Omental fat pad (tissue), 4 donors: ENCODE measurements around the gene TMEM126A. TPM values are rescaled to one million over a fixed set of nuclear protein-coding genes. Genes with fewer than 3 reads are reported as not detected.
"Not testable (repeated sequence)": the region's sequence is repeated elsewhere in the genome, so short reads cannot be mapped to it uniquely, and the experiment has no call there.

Experiments
- ATAC-seq: fragments of 150-250 bp; one replicate; pipeline ENCODE4 v1.9.1; 2016; ENCODE audit warnings: mild to moderate bottlenecking, moderate library complexity; ENCODE audit not compliant: low FRiP score
- DNase-seq: peaks from one replicate; pipeline ENCODE4 v3.0.0-alpha.2; 2019; ENCODE audit warnings: low spot score
- CTCF ChIP-seq, 3 donors: fragments of 450-650 bp; IDR thresholded peaks; one replicate each; pipeline ENCODE4 v1.5.1; 2016 to 2017; ENCODE audit warnings: antibody characterized with exemption in 3 of 3, mild to moderate bottlenecking in 3 of 3, moderate library complexity in 2 of 3
- total RNA-seq, 4 donors: library from RNA; depleted of rRNA; stranded (reverse); fragments of >200 nt; gene quantifications; one replicate each; pipeline ENCODE4 v1.1.0, GENCODE V29; 2016

Gene TMEM126A
- total RNA-seq, 4 donors from 2014 or later: 14.3 to 40.6 (median 29.1) TPM

DNA sequence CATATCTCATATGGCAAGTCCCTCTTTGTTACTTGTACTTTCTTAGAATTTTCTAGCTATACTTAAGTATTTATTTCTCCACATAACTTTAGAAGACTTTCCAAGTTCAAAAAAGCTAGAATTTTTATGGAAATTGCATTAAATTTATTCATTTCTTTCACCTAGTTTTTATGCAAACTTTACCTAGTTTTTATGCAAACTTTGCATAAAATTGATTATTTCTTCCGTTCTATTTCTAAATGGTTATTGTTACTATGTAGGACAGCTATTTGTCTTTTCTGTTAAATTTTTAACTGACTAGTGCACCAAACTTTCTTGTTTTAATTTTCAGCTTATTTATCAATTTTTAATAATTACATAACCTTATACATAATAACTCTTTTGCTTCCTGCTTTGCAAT lies 20.4 kb downstream of the TMEM126A start:
- no peak for ATAC-seq
- DNase-seq: no peak
- TF ChIP-seq CTCF (IDR thresholded peaks at IDR 0.05): no peak

DNA sequence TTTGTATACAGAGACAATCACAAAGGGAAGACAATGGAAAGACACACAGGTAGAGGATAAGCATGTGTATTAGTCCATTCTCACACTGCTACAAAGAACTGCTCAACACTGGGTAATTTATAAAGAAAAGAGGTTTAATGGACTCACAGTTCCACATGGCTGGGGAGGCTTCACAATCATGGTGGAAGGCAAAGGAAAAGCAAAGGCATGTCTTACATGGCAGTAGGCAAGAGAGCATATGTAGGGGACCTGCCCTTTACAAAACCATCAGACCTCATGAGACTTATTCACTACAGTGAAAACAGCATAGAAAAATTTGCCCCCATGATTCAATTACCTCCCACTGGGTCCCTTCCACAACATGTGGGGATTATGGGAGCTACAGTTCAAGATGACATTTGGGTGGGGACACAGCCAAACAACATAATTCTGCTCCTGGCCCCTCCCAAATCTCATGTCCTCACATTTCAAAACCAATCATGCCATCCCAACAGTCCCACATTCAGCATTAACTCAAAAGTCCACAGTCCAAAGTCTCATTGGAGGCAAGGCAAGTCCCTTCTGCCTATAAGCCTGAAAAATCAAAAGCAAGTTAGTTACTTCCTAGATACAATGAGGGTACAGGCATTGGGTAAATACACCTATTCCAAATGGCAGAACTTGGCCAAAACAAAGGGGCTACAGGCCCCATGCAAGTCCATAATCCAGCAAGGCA lies 23.3 kb downstream of the TMEM126A start:
- not testable (repeated sequence) for ATAC-seq, DNase-seq

DNA sequence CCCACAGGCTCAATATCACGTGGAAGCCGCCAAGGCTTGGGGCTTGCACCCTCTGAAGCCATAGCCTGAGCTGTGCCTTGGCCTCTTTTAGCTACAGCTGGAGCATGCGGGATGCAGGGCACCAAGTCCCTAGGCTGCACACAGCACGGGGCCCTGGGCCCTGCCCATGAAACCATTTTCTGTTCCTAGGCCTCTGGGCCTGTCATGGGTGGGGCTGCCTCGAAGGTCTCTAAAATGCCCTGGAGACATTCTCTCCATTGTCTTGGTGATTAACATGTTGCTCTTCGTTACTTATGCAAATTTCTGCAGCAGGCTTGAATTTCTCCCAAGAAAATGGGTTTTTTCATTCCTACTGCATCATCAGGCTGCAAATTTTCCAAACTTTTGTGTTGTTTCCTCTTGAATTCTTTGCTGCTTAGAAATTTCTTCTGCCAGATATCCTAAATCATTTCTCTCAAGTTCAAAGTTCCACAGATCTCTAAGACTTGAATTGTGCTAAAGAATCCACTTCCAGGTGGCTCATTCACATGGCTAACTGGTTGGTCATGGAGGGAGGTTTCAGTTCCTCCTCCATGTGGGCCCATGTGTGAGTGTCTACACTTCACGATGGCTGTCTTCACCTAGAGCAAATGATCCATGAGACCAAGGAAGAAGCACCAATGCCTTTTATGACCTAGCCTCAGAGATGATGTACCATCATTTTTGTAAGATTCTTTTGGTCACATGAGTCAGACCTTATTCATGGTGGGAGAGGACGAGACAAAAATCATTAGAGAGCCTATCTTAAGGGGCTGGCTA lies 24.5 kb downstream of the TMEM126A start:
- TF ChIP-seq CTCF (IDR thresholded peaks at IDR 0.05): no peak
- DNase-seq (no peak), ATAC-seq (no peak)

DNA sequence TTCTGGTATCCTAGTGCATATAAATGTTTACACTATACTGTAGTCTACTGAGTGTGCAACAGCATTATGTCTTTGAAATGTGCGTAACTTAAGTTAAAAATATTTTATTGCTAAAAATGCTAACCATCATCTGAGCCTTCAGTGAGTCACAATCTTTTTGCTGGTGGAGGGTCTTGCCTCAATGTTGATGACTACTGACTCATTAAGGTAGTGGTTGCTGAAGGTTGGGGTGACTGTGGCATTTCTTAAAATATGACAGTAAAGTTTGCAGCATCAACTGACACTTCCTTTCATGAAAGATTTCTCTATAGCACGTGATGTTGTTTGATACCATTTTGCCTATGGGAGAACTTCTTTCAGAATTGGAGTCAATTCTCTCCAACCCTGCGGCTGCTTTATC lies 25.6 kb downstream of the TMEM126A start:
- ATAC-seq (no peak), DNase-seq (no peak)
- TF ChIP-seq CTCF (IDR thresholded peaks at IDR 0.05): no peak

DNA sequence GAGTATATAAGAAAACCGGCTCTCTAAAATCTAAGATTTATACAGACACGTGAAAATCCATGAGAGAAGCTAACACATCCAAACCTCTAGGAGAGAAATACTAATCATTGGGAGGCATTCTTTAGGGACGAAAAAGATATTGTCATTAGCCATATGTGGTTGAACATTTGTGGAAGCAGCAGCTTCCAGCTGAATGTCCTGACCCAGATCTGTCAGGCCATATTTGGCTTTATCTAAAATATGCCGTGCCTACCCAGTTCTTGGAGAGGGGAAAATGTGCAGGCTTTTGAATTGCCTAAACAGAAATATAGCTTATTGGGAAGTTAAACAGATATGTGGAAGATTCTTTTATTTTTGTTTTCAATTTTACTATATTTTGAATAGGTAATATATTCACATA lies 31.8 kb downstream of the TMEM126A start:
- DNase-seq (no peak), ATAC-seq (no peak)
- TF ChIP-seq CTCF (IDR thresholded peaks at IDR 0.05): no peak

GRCh38 chr11:85680897-85681296 lies 33.1 kb downstream of the TMEM126A start:
- TF ChIP-seq CTCF (IDR thresholded peaks at IDR 0.05): no peak
- ATAC-seq (no peak), DNase-seq (no peak)

DNA sequence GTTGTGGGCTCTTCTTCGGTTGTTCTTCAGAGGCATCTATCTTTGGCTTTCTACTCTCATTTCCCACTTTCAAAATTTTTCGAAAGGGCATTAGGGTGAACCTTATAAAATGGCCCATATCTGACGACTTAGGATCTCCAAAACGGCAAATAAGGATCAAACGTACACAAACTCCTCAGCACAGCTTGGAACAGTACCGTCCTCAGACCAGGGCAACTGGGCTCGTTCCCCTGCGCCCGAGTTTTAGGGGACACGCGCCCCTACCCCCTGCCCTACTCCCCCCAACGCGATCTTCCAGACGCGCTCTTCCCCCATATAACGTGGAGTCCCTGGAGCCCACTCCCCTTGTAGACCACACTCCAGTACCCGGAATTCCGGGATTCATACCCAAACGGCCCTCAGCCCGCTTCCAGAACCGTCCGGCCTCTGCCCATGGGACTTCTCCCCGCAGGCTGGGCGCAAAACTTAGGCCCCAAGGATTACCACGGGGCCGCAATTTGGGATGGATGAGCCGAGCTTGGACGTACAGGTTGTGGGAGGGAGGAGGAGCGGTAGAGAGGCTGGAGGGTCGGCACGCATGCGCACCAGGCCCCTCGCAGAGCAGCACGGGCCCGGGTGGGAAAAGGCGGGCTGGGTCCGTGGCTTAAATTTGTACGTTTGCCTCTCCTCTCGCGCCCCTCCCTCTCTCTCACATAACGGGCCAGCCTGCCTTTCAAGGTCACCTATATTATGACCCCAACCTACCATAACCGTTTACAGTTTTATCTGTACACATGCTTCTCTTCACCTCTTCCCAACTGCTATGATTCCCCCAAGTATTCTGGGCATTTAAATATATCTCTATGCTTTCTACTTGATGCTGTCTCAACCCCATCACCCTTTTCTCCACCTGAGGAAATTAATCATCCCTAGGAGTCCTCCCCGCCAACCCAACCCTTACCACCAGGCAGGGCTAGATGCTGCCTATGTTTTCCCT lies 34.9 kb downstream of the TMEM126A start:
- TF ChIP-seq CTCF (IDR thresholded peaks at IDR 0.05): no peak
- ATAC-seq (no peak), DNase-seq (peak; percentile 24)
